ENCODE results near the gene CYP2D6.
"Not testable (repeated sequence)": the region's sequence is repeated elsewhere in the genome, so short reads cannot be mapped to it uniquely, and the experiment has no call there.

- TF ChIP-seq ZBTB25 (CRISPR knock-in tag; IDR thresholded peaks at IDR 0.05); ETV5 (CRISPR knock-in tag; IDR thresholded peaks at IDR 0.05; ENCODE audit: borderline replicate concordance); REST (IDR thresholded peaks at IDR 0.05; ENCODE audit: borderline replicate concordance in 1 of 2, low read depth in 1 of 2, low read length in 2 of 2); ATF7 (IDR thresholded peaks at IDR 0.05); ATF7 (CRISPR knock-in tag; IDR thresholded peaks at IDR 0.05); ZNF670 (CRISPR knock-in tag; IDR thresholded peaks at IDR 0.05; ENCODE audit: borderline replicate concordance); FOSL2 (CRISPR knock-in tag; IDR thresholded peaks at IDR 0.05); CTCF (CRISPR knock-in tag; IDR thresholded peaks at IDR 0.05); POLR2AphosphoS5 (IDR thresholded peaks at IDR 0.05; ENCODE audit: low read depth, low read length); GABPA (IDR thresholded peaks at IDR 0.05; ENCODE audit: low read depth, low read length); GABPA (CRISPR knock-in tag; IDR thresholded peaks at IDR 0.05; ENCODE audit: low read depth); TBP (CRISPR knock-in tag; IDR thresholded peaks at IDR 0.05); ATF3 (CRISPR knock-in tag; IDR thresholded peaks at IDR 0.05); FOXK2 (IDR thresholded peaks at IDR 0.05); TCF7L2 (IDR thresholded peaks at IDR 0.05; ENCODE audit: low read depth, low read length): not testable (repeated sequence)
These were observed 15.2 kb downstream of the CYP2D6 start for GRCh38 chr22:42115420-42115830.

Data from HepG2 (cell line).